AG20443 (cell line): ENCODE results near the gene DLX1.
"Not testable (repeated sequence)": the region's sequence is repeated elsewhere in the genome, so short reads cannot be mapped to it uniquely, and the experiment has no call there.

Experiments
- DNase-seq: peaks from one replicate; pipeline ENCODE4 v3.0.0; 2012; ENCODE audit warnings: low spot score, mixed read lengths

The DLX1 gene

GRCh38 chr2:172065111-172065510 lies 20.2 kb upstream of the DLX1 start:
- no peak for DNase-seq

GRCh38 chr2:172066394-172066886 lies 18.9 kb upstream of the DLX1 start:
- no peak for DNase-seq

- DNase-seq: not testable (repeated sequence)
Observed at GRCh38 chr2:172067905-172068304, 17.4 kb upstream of the DLX1 start.

GRCh38 chr2:172070936-172071335 lies 14.4 kb upstream of the DLX1 start:
- DNase-seq: no peak

GRCh38 chr2:172072303-172072702 lies 13.0 kb upstream of the DLX1 start:
- DNase-seq: no peak

- no peak for DNase-seq
Observed at GRCh38 chr2:172072706-172073105, 12.6 kb upstream of the DLX1 start.

- no peak for DNase-seq
Observed at GRCh38 chr2:172073518-172073917, 11.8 kb upstream of the DLX1 start.

GRCh38 chr2:172074254-172074653 lies 11.1 kb upstream of the DLX1 start:
- no peak for DNase-seq

GRCh38 chr2:172079416-172079815 lies 5.9 kb upstream of the DLX1 start:
- no peak for DNase-seq

GRCh38 chr2:172079838-172080640 lies 5.3 kb upstream of the DLX1 start:
- no peak for DNase-seq

GRCh38 chr2:172080641-172081220 lies 4.6 kb upstream of the DLX1 start:
- DNase-seq: no peak

- no peak for DNase-seq
Observed at GRCh38 chr2:172081221-172082022, 3.9 kb upstream of the DLX1 start.

- no peak for DNase-seq
Observed at GRCh38 chr2:172082105-172082943, 3.0 kb upstream of the DLX1 start.

- DNase-seq: peak; percentile 53
Observed at GRCh38 chr2:172082944-172083627, 2.2 kb upstream of the DLX1 start.

GRCh38 chr2:172083628-172084394 lies 1.5 kb upstream of the DLX1 start:
- peak; percentile 27 for DNase-seq

- DNase-seq: no peak
Observed at GRCh38 chr2:172084395-172084644, 987 bp upstream of the DLX1 start.

GRCh38 chr2:172084645-172085459 lies 455 bp upstream of the DLX1 start:
- DNase-seq: peak; percentile 96

- DNase-seq: peak; percentile 23
Observed at GRCh38 chr2:172086241-172087206, 1.2 kb downstream of the DLX1 start.
